Memory B cell (primary cell): ENCODE measurements around the gene SRMS.

ENCODE experiments used
- ATAC-seq: fragments of 150-1000 bp; cut with Tn5 transposase; 2 replicates; pipeline ENCODE4 v1.10.0; 2021; ENCODE audit warnings: low read depth, mild to moderate bottlenecking, moderate library complexity
- DNase-seq, 2 donors: peaks; one replicate each; pipeline ENCODE4 v3.0.0; 2022; ENCODE audit warnings: low spot score in 2 of 2
- H3K27ac Mint-ChIP-seq: one replicate; pipeline ENCODE4 v1.8.0; 2022; ENCODE audit warnings: mild to moderate bottlenecking, moderate library complexity, mixed read lengths
- H3K27me3 Mint-ChIP-seq: one replicate; pipeline ENCODE4 v1.8.0; 2022; ENCODE audit warnings: mixed read lengths
- H3K36me3 Mint-ChIP-seq: one replicate; pipeline ENCODE4 v1.8.0; 2022; ENCODE audit warnings: mild to moderate bottlenecking, mixed read lengths
- H3K4me1 Mint-ChIP-seq: one replicate; pipeline ENCODE4 v1.8.0; 2022; ENCODE audit warnings: mixed read lengths
- H3K4me3 Mint-ChIP-seq: one replicate; pipeline ENCODE4 v1.8.0; 2022; ENCODE audit warnings: mild to moderate bottlenecking, moderate library complexity, mixed read lengths
- H3K9me3 Mint-ChIP-seq: one replicate; pipeline ENCODE4 v1.8.0; 2022; ENCODE audit warnings: mixed read lengths

SRMS gene

DNA sequence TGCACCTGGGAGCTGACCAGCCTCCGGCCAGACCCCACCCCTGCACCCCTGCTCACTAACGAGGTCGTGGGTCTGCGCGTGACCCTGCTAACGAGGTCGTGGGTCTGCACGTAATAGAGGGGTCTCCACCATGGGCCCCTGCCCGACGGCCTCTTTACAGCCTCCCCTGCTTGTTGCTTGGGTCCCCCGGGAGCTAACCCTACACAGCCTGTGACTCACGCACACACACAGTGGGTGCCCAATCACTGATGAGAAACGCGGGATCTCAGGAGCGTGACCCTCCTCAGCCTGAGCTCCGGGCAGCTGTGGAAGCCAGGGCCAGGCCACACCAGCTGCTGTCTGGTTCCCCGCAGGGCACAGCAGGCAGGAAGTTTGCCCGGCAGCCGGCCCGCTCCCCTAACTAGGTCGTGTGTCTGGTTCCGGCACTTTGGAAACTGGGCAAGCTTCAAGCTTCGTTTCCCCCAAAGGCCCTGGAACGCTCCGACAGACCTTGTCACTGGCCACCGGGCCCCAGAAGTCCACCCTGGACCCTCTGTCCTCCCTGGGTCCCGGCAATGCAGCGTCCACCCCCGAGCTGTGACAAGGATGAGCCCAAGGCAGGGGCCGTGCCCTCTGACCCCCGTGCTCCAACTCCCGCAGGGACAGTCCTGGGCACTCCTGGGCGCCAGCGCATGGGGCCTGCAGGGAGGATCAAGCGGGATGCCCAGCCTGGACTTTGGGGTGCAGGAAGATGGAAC lies 11.1 kb downstream of the SRMS start:
- Mint-ChIP-seq H3K36me3 (peaks cover 2% of the 10 kb centered on the region), H3K9me3 (peaks cover 3% of the 10 kb centered on the region), H3K4me1 (peaks cover 15% of the 10 kb centered on the region), H3K27ac (peak overlapping the region; percentile 33), H3K27me3 (peaks cover 9% of the 10 kb centered on the region), H3K4me3 (peak overlapping the region; percentile 86)
- no peak for DNase-seq
- ATAC-seq = no peak

DNA sequence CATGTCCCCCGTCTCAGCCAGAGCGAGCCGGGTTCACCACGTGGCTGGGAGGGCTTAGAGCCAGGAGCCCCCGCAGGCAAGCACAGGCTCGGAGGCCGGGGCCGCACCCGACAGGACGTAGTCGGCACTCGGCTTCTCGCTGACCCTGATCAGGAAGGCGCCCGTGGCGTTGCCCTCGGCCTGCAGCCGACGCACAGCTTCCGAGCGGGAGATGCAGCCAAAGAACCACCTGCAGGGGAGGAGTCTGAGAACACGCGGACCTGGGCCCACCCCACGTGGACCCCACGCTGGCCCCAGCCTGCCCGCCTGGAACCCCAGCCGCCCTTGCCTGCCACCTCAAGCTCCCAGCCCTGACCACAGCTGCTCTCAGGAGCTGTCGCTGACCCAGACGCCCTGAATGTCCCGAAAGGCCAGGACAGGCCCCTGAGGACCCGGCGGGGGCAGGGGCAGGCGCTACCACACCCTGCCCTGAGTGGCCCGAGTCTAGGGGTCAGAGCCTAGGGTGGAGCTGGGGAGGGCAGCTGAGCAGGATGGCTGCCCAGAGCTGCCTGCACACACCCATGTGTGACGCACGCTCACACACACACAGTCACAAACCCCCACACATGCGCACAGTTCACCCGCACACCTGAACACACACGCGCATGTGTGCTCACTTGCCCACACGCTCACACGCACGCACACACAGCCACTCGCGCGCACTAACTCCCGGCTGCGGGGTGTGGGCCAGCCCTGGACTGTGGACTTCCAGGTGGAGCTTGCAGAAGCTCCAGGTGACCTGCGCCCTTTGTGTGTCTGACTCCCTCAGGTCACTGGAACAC lies 12.5 kb downstream of the SRMS start:
- peaks cover 2% of the 10 kb centered on the region for H3K36me3 Mint-ChIP-seq
- H3K9me3 Mint-ChIP-seq = peaks cover 3% of the 10 kb centered on the region
- peak overlapping the region; percentile 65 for H3K27ac Mint-ChIP-seq
- peaks cover 9% of the 10 kb centered on the region for H3K27me3 Mint-ChIP-seq
- H3K4me1 Mint-ChIP-seq = peaks cover 15% of the 10 kb centered on the region
- DNase-seq (no peak), ATAC-seq (no peak)
- H3K4me3 Mint-ChIP-seq = no peak overlapping the region

DNA sequence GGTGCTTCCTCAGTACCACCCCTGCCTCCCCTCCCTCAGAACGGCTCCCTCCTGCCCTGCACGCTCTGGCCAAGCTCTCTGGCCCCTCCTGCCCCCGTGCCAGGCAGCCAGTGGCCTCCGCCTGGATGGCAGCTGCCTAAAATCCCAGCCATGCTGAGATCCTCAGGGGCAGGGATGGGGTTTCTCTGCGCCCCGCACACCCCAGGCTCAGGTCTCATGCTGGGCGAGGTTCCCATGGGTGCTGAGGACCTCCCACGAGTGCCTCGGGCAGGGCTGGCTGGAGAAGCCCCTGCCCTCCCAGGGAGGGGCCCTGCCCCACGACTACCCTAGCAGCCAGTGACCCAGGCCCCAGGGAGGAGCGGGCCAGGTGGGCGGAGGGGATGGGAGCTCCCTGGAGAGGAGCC lies 13.1 kb downstream of the SRMS start:
- H3K4me3 Mint-ChIP-seq = no peak overlapping the region
- H3K27me3 Mint-ChIP-seq = peaks cover 10% of the 10 kb centered on the region
- peaks cover 15% of the 10 kb centered on the region for H3K4me1 Mint-ChIP-seq
- H3K27ac Mint-ChIP-seq = no peak overlapping the region
- ATAC-seq (no peak), DNase-seq (no peak)
- H3K36me3 Mint-ChIP-seq = peaks cover 2% of the 10 kb centered on the region
- H3K9me3 Mint-ChIP-seq = peaks cover 3% of the 10 kb centered on the region

DNA sequence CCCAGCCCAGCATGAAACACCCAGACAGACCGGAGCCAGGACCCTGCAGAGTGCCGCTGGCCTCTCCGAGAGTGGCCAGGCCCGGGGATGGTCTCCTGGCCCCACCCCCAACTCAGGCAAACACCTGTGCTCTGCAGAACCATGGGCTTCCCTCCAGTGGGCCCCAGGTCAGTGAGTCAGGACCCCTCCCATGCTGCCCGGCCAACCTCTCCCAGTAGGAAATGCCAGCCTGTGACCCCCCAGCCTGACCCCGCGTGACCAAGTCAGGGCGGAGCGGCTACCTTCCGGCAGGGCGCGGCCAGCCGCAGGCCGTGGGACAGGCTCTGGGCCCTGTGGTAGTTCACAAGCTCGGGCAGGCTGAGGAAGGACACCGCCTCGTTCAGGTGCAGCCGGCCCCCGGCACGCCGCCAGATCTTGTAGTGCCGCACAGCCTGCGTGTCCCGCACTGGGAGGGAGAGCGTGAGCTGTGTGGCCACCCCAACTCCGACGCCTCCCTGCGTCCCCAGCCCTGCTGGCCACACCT lies 13.6 kb downstream of the SRMS start:
- H3K27me3 Mint-ChIP-seq = peaks cover 11% of the 10 kb centered on the region
- peaks cover 15% of the 10 kb centered on the region for H3K4me1 Mint-ChIP-seq
- no peak overlapping the region for H3K4me3 Mint-ChIP-seq
- peaks cover 3% of the 10 kb centered on the region for H3K9me3 Mint-ChIP-seq
- ATAC-seq (no peak), DNase-seq (peak in 1 of 2 donors; percentile 20)
- H3K27ac Mint-ChIP-seq = no peak overlapping the region
- H3K36me3 Mint-ChIP-seq = peaks cover 2% of the 10 kb centered on the region

DNA sequence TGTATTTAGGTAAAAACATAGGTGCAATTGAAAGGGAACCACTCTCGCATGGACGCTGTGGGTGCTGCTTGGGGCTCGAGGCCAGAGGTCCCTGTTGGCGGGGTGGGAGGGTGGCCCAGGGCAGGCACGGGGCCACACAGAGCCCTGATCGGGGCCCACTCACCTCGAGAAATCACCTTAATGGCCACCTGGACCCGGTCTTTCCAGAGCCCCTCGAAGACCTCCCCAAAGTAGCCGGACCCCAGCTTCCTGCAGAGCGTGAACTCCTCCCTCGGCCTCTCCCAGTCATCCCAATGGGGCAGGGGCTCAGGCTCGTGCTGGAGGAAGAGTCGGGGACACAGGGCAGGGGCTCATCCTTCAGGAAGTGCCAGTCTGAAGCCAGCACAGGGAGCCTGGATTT lies 14.2 kb downstream of the SRMS start:
- peaks cover 3% of the 10 kb centered on the region for H3K9me3 Mint-ChIP-seq

DNA sequence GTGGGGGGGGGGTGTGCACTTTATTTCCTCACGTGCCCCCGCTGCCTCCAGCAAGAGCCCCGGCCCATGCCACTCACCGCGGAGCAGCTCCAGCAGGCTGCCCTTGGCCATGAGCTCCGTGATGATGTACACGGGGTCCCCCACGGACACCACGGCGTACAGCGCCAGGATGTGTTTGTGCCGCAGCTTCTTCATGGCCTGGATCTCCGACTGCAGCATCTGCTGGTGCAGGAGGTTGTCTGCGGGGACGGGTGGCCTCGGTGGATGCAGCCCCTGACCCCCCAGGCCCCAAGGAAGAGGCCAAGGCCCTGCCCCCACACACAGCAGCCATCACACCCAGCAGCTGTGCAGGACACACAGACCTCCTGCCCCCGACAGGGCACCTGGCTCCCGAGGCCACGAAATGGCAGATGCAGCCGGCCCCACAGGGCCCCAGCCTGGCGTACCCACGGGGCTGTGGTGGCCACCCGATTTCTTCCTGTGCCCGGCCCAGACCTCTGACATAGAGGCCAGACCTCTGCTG lies 15.0 kb downstream of the SRMS start:
- Mint-ChIP-seq H3K9me3 (peaks cover 3% of the 10 kb centered on the region), H3K27ac (no peak overlapping the region), H3K4me3 (no peak overlapping the region), H3K27me3 (peaks cover 14% of the 10 kb centered on the region), H3K4me1 (peaks cover 20% of the 10 kb centered on the region), H3K36me3 (peaks cover 2% of the 10 kb centered on the region)
- peak in 1 of 2 donors; percentile 13 for DNase-seq
- no peak for ATAC-seq

More for the DNA sequence above, 14.2 kb downstream of the SRMS start:
- Mint-ChIP-seq H3K4me3 (no peak overlapping the region), H3K27ac (no peak overlapping the region), H3K27me3 (peaks cover 14% of the 10 kb centered on the region), H3K4me1 (peaks cover 20% of the 10 kb centered on the region), H3K36me3 (peaks cover 2% of the 10 kb centered on the region)
- ATAC-seq (no peak), DNase-seq (no peak)

DNA sequence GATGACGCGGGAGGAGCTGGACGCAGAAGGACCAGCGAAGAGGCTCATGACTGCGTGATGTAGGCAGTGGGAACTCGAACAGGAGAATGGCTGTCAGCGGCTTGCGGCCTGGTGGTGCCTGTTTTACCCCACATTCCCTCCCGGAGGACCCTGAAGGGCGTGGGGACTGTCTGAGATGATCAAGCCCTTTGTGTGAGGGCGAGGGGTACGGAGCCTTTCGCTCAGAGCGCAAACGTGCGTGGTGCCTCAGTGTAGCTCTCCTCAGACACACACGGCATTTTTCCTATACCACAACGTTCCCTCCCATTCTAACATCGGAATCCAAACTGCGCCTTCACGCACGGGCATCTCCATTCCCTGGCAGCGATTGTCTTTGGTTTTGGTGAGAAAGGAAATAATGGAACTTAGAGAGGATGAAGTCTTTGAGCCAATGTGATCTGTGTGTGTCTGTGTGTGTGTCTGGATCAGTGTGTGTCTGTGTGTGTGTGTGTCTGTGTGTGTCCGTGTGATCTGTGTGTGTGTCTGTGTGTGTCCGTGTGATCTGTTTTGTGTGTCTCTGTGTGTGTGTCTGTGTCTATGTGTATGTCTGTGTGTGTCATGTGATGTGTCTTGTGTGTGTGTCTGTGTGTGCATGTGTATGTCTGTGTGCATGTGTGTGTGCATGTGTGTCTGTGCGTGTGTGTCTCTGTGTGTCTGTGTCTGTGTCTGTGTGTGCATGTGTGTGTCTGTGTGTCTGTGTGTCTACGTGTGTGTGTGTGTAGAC lies 15.7 kb downstream of the SRMS start:
- ATAC-seq = no peak
- Mint-ChIP-seq H3K9me3 (peaks cover 3% of the 10 kb centered on the region), H3K27ac (no peak overlapping the region), H3K4me3 (no peak overlapping the region), H3K4me1 (peaks cover 20% of the 10 kb centered on the region), H3K27me3 (peaks cover 12% of the 10 kb centered on the region), H3K36me3 (peaks cover 2% of the 10 kb centered on the region)
- no peak for DNase-seq

DNA sequence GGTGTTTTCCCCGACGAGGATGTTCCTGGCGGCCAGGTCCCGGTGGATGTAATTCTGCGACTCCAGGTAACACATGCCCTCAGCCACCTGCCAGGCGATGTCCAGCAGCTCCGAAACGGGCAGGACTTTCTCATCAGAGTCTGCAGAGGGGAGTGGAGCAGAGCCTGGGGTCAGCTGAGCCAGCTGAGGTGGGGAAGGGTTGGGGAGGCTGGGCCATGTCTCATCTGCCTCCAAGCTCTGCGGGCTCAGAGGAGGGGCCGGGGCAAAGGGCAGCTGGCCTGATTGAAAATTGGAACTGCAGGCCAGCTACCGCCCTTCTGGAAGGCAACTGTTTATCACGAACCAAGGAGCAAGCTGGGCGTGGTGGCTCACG lies 16.8 kb downstream of the SRMS start:
- Mint-ChIP-seq H3K27me3 (peaks cover 10% of the 10 kb centered on the region), H3K4me3 (no peak overlapping the region), H3K27ac (no peak overlapping the region), H3K9me3 (peaks cover 3% of the 10 kb centered on the region), H3K4me1 (peaks cover 18% of the 10 kb centered on the region), H3K36me3 (peaks cover 2% of the 10 kb centered on the region)
- no peak for DNase-seq
- ATAC-seq = no peak

DNA sequence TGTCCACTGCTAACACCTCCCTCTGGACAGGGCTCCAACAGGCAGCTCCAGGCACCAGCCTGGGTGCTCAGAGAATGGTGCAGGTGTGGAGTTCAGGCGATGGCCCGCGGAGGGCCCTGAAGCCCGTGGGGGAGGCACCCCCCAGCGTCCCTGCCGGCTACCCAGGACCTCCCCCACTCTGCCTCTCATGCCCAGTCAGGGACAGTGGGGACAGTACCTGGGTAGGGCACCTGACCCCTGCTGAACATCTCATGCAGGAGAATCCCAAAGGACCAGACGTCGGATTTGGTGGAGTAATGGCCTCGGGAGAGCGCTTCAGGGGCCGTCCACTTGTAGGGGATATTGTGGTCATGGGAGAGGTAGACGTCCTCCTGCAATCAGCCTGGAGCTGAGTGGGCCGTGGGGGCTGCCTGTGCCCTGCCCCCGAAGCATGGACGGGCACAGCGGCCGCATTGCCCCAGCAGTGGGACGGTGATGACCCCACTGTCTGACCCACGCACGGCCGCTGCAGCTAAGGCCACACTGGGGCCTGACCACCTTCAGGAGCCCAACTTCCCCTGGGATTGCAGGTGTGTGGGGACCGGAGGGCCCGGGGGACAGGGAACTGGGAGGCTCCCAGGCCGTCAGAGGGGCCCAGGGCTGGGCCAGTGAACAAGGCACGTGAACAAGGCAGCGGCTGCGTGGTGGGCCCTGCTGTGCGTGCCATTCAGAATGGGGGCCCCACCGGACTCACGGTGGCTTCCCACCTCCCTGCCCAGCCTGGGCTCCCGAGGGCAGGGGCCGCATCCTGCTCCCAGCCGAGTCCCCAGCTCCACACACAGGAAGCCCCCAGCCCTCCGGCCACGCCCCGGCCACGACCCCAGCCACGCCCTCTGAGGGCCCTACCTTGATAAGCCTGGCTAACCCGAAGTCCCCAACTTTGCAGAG lies 17.4 kb downstream of the SRMS start:
- Mint-ChIP-seq H3K27me3 (peaks cover 10% of the 10 kb centered on the region), H3K27ac (no peak overlapping the region), H3K4me3 (no peak overlapping the region), H3K36me3 (peaks cover 2% of the 10 kb centered on the region), H3K9me3 (peaks cover 3% of the 10 kb centered on the region), H3K4me1 (peaks cover 16% of the 10 kb centered on the region)
- DNase-seq (no peak), ATAC-seq (no peak)

DNA sequence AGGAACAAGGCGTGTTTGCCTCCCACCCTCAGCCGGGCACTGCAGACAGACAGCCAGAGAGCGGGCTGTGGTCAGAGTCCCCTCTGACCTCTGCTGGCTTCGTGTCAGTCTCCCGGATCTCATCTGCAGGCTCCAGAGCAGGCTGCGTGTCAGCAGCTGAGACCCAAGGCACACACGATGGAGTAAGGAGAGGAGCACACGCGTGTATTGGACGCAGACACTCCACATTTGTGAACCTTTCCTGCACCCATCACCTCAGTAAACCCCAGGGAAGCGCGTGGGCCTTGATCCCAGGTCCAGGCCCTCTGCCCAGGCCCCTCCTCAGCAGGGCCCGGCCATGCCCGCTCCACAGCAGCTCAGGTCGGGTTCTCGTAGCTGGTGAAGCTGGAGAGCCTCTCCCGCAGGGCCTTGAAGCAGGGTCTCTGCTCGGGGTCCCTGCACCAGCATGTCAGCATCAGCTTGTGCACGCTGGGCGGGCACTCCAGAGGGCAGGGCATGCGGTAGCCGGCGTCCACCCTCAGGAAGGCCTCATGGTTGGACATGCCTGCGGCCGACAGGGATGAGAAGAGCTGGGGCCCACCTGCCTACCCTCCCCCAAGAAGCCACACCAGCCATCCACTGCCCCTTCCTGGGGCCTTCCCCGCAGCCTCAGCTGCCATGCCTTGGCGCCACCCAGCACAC lies 18.2 kb downstream of the SRMS start:
- peaks cover 2% of the 10 kb centered on the region for H3K36me3 Mint-ChIP-seq
- no peak overlapping the region for H3K4me3 Mint-ChIP-seq
- peaks cover 10% of the 10 kb centered on the region for H3K27me3 Mint-ChIP-seq
- no peak overlapping the region for H3K27ac Mint-ChIP-seq
- H3K9me3 Mint-ChIP-seq = peaks cover 3% of the 10 kb centered on the region
- H3K4me1 Mint-ChIP-seq = peaks cover 16% of the 10 kb centered on the region
- ATAC-seq = no peak
- DNase-seq = no peak

DNA sequence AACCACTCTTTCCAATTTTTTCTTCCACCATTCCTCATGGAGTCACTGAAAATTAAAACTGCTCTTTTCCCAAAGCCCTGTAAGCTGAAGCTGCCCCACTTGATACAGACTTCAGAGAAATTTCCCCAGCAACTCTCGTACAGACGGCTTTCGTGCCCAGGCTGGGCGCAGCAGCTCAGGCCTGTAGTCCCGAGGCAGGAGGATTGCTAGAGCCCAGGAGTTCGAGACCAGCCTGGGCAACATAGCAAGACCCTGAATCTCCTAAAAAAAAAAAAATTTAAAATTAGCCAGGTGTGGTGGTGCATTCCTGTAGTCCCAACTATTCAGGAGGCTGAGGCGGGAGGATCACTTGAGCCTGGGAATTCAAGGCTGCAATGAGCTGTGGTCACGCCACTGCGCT lies 20.4 kb downstream of the SRMS start:
- peaks cover 14% of the 10 kb centered on the region for H3K36me3 Mint-ChIP-seq
- DNase-seq (no peak), ATAC-seq (no peak)
- no peak overlapping the region for H3K4me3 Mint-ChIP-seq
- peaks cover 9% of the 10 kb centered on the region for H3K27me3 Mint-ChIP-seq
- no peak overlapping the region for H3K27ac Mint-ChIP-seq
- peaks cover 21% of the 10 kb centered on the region for H3K4me1 Mint-ChIP-seq
- H3K9me3 Mint-ChIP-seq = peaks cover 6% of the 10 kb centered on the region

DNA sequence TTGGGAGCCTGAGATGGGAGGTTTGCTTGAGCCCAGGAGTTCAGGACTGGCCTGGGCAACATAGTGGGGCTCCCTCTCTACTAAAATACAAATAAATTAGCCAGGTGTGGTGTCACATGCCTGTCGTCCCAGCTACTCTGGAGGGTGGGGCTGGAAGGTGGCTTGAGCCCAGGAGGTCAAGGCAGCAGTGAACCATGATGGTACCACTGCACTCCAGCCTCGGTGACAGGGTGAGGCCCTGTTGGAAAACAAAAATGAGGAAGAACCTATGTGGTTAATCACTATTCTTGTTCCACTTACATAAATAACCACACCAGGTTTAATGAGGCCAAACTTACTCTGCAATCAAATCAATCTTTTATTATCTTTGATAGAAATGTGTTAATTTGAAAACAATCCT lies 21.6 kb downstream of the SRMS start:
- H3K4me3 Mint-ChIP-seq = no peak overlapping the region
- ATAC-seq (peak; percentile 44), DNase-seq (no peak)
- no peak overlapping the region for H3K27ac Mint-ChIP-seq
- peaks cover 13% of the 10 kb centered on the region for H3K36me3 Mint-ChIP-seq
- peaks cover 4% of the 10 kb centered on the region for H3K9me3 Mint-ChIP-seq
- peaks cover 6% of the 10 kb centered on the region for H3K27me3 Mint-ChIP-seq
- H3K4me1 Mint-ChIP-seq = peaks cover 18% of the 10 kb centered on the region
